ENCODE results near the gene TTC16.
"Not testable (repeated sequence)": the region's sequence is repeated elsewhere in the genome, so short reads cannot be mapped to it uniquely, and the experiment has no call there.

The TTC16 gene

DNA sequence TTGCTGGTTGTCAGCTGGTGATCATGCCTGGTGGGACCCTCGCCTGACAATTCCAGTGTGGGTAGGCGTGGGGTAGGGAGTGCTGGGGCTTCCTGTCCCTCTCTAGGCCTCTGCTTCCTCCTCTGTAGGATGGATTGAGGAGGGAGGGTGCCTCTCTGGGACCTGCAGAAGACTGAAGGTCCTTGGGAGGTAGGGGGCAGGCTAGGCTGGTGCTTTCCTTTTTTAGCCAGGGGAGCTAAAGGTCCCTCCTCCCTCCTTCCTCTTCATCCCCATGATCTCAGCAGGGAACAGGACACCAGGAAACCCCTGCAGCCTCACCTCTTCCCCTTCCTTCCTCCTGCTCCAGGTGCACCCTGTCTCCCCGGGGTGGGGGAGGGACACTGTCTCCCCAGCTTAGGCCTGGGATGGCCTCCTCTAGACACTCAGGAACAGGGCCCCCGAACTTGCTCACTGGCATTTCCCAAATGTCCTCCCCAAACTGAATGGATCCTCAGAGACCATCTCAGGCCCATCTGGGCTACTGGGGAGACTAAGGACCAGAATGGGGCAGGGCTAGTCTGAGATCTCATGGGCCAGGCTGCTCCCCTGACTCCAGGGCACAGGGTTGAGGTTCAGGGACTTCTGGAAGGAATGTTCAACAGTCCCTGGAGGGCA lies 54.2 kb downstream of the TTC16 start:
- no peak for DNase-seq (ENCODE audit: low spot score)

DNA sequence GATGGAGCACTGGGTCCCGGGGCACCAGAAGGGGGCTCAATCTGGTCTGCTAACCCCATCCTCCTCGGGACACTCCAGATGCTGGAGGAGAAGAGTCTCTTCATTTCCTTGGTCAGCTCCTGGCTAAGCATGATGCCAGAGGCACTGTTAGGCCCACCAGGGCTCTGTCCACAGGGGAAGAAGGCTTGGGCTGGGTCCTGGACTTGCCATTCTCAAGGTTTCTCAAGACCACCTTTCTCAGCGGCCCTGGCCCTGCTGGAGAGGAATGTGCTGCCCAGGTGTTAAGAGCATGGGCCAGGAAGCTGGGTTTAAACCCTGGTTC lies 54.7 kb downstream of the TTC16 start:
- DNase-seq (ENCODE audit: low spot score), result no peak

DNA sequence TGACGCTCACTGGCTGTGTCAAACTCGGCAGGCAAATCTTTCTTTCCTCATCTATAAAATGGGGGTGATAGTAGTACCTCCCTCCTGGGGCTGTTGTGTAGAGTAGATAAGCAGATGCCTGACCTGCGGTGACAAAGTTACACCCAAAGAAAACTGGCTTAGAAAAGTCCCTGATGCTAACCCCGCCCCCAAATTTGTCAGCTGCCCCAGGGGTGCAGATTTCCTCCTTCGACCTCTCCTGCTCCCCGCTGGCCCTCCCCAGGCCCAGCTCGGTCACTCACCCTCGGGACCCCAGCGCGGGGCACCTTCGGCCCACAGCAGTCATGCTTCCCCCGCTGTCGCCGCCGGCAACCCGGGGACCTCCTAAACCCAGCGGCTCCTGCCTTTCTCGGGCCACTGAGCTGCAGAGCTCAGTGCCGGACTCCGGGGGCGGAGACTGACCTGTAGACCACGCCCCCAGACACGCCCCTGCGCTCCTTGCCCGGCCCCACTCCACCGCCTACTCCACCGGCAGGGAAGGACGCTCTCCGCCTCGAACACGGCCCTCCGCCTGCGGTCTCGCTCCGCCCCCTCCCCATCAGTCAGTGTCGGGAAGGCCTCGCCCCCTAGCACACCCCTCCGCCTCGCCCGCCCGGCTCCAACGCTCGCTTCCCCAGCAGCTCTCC lies 55.2 kb downstream of the TTC16 start:
- peak; percentile 88 for DNase-seq (ENCODE audit: low spot score)

DNA sequence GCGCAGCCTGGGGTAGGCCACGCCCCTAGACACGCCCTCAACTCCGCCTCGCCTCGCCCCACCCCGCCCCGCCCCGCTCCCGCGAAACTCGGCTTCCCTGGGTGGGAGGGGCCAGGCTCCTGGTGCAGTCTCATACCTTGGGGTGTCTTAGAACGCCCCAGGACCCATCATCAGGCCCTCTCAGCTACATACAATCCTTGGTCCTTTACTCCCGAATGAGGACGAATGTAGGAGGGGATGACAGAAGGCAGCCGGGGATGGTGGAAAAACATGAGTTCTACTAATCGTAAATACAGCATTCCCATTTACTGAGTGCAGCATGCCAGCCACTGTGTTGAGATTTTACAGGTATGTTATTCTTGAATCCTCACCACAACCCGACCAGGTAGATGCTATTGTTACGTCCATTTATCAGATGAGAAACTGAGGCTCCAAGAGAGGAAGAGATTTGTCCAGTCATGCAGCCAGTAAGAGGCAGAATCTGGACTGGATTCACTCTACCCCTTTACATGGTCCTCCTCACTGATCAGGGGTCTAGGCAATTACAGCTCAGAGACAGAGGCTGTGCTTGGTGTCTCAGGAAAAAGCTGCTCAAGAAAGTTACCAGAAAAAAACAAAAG lies 55.8 kb downstream of the TTC16 start:
- DNase-seq (ENCODE audit: low spot score), result no peak

DNA sequence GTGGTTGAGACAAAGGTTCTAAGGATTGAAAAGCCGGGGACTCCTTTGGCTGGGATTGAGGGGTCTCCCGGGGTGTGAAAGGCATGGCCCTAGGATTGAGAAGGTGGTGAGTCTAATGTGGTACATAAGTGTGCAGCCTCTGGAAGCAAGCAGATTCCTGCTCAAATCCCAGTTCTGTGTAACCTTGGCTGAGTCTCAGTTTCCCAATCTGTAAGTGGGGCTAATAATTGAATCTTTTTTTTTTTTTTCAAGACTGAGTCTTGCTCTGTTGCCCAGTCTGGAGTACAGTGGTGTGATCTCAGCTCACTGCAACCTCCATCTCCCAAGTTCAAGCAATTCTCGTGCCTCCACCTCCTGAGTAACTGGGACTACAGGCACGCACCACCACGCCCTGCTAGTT lies 56.7 kb downstream of the TTC16 start:
- DNase-seq (ENCODE audit: low spot score), result no peak

DNA sequence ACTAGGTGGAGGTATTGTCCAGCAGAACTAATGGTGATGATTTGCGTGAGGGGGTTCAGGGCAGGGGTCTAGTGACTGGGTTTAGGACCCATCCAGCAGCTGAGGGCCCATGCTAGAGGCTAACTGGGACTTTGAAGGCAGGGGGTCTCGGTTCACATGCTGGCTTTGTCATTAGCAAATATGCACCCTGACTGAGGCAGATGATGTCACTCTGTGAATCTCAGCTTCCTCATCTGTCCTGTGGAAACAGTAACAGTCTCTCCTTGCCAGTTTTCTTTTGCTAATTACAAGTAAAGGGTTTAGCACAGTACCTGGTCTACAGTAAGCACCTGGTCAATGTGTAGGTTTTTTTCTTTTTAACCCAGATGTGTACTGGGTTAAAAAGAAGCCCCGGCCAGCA lies 57.4 kb downstream of the TTC16 start:
- DNase-seq (ENCODE audit: low spot score), result no peak

DNA sequence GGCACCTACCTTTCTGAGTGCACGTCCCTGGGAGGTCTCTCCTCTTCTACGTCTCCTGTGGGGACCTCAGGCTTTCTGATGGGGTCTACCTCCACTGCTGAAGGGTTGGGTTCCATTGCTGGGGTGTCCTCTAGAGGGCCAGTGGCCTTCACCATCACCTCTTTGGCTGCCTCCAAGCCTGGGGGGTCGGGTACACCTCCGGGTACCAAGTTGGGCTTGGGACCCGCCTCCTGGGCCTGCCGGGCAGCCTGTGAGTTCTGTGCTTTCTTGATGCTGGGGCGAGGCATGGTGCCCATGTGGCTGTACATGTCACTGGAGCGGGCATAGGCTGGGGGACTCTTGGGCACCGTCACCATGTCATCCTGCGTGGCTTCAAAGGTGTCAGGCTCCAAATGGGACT lies 58.1 kb downstream of the TTC16 start:
- no peak for DNase-seq (ENCODE audit: low spot score)

DNA sequence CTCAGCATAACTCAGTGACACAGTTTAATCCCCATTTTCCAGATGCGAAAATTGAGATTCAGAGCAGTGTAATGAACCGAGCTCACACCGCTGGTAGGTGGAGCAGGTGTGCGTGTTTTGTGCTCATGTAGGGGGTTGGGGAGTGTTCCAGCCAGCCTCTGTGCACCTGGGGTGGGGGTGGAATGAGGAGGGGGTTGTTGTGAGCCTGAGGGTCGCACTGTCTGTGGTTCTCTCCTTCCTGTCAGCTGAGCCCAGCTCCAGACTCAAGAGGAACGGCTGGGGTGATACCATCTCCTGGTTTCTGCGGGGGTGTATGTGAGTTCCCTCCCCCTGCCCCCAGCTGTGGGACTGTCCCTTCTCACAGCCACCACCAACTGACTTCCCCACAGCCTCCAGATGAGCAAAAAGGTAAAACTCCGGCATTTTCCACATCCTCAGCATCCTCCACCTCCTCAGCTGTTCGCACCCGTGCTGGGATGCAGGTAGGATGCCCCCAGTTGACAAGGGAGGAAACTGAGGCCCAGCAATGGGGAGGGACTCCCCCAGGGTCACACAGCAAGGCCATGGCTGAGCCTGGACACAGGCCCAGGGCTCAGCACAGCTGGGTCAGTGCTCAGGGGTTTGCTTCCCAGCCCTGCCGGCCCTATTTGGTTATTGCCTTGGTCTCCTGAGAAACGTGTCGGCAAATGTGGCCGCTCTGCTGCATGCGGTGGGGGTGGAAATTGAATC lies 60.5 kb downstream of the TTC16 start:
- DNase-seq (ENCODE audit: low spot score), result no peak

DNA sequence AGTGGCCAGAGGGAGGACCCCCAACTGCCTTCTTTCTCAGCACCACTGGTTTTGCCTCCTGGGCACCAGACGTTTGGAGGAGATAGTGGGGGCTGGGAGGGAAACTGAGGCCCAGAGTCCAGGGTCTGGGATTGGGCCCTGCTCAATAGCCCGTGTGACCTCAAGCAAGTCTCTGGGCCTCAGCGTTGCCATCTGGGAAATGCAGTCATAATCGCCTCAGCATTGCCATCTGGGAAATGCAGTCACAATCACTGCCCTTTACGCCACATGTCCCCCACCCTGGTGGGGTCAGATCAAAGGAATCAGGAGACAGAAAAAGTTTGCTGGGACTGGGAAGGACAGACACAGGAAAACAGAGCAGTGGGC lies 61.0 kb downstream of the TTC16 start:
- no peak for DNase-seq (ENCODE audit: low spot score)

DNA sequence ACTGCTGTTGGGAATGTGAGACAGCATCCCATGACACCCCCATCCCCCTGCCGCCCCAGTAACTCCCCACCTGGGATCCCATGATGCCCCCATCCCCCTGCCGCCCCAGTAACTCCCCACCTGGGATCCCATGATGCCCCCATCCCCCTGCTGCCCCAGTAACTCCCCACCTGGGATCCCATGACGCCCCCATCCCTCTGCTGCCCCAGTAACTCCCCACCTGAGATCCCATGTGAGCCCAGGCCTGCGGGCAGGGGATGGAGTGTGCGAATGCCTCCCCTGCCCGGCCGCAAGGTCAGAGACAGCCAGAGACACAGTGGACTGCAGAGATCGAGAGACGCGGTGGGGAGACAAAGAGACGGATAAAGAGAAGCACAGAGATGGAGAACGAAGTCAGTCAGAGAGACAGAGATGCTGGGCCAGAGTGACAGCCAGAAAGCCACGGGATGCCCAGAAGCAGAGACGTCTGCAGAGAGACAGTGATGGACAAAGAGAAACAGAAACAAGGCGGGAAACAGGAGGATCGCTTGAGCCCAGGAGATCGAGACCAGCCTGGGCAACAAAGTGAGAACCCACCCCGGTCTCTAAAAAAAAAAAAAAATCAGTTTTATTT lies 61.6 kb downstream of the TTC16 start:
- no peak for DNase-seq (ENCODE audit: low spot score)

DNA sequence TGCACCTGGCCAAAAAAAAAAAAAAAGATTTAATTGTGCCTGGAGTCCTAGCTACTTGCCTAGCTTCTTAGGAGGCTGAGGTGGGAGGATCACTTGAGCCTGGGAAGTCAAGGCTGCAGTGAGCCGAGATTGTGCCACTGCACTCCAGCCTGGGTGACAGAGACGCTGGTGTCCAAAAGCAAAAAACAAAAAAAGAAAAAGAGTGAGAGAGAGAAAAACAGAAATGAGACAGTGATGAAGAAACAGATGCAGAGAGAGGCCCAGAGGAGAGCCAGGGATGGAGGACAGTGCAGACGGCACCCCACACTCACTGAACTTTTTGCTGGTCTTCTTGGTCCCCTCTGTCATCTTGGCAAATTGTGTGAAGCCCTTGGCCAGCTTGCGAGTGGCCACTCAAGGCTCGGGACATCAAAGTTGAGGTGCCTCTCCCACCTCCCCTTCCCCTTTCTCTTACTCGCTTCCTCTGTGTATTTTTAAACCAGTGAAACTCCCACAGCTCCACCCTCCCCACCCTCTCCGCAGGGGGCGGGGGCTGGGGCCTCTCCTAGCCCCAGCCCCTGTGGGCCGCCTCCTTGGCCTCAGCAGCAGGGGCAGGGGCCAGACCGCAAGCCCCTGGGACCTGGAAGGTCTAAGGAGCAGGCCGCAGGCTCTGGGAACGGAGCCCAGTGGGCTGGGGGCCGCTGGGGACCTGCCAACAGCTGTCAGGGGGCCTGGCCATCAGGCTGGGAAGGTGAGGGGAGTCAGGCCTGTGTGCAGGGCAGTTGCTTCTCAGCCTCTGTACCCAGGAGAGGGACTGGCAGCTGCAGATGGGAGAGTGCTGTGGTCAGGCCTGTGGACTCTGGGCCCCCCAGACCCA lies 62.6 kb downstream of the TTC16 start, which contains the start of gene SH2D3C:
Gene SH2D3C, minus strand, starts transcription at position 387 of the 856 bp plus-strand sequence. Its CDS starts 39 bp downstream, at position 348.
- no peak for DNase-seq (ENCODE audit: low spot score)

DNA sequence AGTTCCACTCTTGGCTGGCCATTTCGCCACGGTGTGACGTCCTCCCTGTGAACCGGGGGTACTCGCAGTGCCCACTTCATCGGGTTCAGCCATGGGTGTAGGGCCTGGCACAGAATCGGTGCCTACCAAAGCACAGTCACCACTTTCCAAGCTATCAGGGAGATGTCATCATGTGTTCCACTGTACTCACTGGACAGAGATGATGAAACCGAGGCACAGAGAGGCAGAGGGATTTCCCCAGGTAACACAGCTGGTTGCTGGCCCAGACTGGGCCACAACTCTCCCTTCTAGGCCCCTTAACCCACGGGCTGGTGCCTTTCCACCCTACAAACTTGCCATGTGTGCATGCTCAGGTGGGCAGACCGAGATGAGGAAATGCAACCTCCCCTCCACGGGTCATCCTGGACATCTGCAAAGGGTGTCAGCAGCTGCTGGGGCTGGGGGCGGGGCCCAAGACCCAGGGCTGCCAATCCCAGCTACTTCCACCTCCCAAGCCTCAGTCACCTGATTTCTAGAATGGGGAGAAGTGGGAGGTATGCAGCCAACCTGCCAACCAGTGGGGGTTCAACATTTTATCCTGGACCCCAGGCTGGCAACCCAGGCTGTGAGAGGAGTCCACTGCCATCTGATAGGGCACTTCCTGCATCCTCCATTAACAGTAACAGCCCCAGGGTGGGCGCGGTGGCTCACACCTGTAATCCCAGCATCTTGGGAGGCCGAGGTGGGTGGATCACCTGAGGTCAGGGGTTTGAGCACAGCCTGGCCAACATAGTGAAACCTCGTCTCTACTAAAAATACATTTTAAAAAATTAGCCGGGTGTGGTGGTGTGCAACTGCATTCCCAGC lies 63.5 kb downstream of the TTC16 start:
- DNase-seq (ENCODE audit: low spot score), result no peak

DNA sequence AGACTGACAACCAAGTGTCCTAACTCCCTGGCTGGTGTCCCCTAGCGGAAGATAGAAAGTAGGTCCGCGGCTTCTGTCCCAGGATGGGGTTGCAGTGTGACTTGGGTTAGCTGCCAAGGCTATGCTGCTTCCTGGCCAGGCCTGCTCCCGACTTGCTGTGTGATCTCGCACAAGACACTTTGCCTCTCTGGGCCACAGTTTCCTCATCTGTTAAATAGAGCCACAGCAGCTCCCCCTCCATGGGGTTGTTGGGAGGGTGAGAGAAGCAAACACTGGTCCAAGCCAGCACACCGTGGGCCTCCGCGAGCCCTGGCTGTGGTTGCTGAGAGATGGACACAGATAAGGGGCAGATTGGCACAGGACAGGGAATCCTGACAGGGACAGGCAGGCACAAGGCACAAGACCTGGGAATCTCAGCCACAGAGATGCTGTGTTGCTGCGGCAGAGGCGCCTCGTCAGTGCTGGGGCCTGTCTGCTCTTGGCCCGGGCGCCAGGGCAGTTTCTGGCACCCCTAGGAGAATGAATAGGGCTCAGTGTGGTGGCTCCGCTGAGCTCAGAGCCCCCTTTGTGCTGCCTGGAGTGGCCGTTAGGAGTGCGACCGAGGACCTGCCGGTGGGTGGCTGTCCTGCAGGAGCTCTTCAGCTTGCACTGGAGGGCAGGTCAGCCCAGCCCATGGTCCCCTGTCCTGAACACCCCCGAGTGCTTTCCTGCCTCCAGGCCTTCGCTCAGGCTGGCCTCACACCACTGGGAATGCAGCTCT lies 64.4 kb downstream of the TTC16 start:
- no peak for DNase-seq (ENCODE audit: low spot score)

DNA sequence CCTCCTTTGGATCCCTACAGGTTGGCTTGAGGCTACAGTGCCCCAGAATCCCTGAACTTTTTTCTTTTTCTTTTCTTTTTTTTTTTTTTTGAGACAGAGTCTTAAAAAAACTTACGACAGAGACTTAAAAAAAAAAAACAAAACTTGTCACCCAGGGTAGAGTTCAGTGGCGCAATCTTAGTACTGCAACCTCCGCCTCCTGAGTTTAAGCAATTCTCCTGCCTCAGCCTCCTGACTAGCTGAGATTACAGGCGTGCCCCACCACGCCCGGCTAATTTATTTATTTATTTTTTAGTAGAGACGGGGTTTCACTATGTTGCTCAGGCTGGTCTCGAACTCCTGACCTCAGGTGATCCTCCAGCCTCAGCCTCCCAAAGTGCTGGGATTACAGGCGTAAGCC lies 65.0 kb downstream of the TTC16 start:
- DNase-seq (ENCODE audit: low spot score), result not testable (repeated sequence)
